Occipital lobe (tissue), 2 donors: ENCODE data around the gene CXCL12. TPM values are rescaled to one million over a fixed set of nuclear protein-coding genes. Genes with fewer than 3 reads are reported as not detected.

Experiments
- DNase-seq: peaks from one replicate; lab custom pipeline; 2025; lab: John Stamatoyannopoulos, UW
- total RNA-seq: library from RNA; depleted of rRNA; stranded (reverse); fragments of >200 nt; gene quantifications from one replicate; pipeline ENCODE4 v1.2.3, GENCODE V29; 2014

The CXCL12 gene
- total RNA-seq, 1 donor from 2014 or later = 19.0 TPM

DNA sequence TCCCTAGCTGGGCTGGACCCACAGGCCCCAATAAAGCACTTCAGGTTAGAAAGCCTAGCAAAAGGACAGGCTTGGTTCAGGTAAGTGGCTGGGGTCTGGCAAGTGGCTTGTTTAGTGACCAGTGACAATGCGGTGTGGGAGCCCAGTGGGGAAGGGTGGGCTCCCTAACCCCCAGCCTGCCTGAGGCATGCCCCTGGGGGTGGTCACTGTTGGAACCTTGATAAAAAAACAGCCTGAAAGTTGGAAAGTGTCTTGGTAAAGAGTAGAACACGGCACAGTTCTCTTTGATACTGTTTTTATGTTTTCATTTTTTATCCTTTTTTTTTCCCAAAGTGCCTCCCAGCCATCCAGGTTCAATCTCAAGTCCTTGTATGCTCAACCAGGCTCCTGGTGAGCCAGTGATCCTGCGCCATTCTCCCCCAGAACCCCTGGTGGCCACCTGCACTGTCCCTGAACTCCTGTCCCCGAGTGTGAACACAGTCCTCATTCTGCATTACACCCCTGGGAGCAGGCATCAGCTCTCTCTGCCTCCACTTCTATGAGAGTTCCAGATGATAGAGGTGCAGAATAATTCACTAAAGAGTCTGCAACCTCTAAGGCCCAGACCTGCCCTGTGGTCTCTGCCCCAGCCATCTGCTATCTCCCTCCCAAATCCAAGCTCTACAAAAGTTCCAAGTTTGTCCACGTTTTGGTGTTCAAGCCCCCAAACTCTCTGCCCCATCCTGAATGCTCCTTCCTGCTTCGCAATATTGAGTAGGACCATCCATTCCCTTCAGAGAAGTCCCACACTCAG is 15.0 kb upstream of the CXCL12 start:
- no peak for DNase-seq

DNA sequence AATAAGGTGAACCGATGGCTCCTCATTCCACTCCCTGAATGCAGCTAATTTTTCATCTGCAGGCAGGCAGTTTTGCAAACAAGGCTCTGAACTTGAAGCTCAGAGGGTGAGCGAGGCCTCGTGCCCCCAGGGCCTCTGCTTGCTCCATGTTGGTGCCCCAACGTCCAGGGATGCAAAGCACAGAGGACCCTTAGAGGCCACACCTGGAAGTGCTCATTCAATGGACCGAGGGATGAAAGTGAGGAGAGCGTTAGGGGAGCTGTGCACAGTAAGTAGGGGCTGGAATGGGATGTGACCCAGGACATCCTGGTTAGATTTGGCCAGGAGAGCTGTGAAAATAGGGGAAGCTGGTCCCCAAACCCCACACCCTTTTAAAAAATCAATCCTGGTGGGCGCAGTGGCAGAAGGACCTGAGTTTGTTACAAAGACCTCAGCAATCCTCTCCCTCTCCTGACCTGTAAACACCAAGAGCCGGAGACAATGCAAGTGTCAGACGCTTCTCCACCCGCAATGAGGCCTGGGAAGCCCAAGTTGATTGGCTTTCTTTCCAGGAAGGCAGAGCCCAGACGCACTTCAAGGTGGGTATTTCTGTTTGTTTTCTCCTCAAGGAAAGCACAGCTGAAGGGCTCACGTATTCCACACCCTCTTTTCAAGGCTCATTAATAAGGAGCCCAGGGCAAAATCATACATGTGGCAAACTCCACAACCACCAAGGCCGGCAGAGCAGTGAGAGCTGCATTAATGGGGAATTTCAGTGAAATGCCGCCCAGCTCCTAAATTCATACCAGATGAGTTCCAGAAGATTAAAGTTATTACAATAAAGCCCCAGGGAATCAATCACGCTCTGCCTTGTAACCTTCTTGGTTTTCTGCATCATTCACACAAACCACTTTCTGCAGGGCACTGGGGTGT is 14.1 kb upstream of the CXCL12 start:
- no peak for DNase-seq

DNA sequence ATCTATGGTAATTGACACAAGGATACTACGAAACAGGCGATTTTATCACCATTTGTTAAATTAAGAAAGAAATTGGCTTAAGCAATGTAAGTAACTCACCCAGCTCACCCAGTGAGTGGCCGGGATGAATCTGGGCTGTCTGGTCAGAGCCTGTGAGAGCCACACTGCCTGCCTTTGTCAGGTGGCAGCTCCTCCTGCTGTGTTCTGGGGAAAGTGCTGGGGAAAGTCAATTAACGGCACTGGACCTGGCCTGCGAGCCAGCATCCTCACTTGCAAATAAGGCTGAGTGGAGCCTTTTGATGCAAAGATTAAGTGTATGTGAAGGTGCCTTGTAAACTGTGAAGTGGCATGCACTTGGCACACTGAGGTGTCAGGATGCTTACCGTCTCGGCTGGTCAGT is 13.4 kb upstream of the CXCL12 start:
- DNase-seq = no peak

DNA sequence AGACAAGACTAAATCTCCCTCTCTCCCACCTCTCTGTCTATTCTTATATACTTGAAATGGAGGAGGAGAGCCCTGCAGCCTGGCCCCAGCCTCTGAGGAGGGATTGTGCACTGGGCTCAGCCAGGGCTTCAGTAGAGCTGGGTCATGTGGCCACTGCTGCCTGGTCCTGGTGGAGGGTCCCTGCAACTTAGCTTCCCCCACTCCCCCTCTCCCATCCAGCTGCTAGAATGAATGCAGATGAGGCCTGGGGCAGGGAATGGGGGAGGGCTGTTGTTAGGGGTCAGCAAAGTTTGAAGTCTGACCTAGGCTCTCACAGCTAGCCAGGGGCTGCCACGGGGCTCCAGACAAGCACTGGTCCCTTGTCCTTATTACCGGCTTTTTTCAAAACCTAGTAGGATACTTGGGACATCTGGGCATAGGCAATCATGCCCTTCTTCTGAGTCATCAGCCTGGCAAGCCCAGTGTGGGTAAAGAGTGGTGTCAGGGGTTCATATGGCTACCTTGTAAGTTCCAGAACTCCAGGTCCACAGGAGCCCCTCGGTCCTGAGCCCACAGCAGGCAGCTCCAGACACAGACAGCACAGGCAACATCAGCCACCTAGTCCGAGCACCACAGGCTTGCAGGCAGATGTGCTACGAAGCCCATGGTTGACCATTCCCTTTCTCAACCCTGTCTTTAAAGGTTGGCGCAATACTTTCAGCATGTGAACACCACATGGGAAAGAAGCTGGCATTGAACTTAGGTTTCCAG is 12.8 kb upstream of the CXCL12 start:
- no peak for DNase-seq

DNA sequence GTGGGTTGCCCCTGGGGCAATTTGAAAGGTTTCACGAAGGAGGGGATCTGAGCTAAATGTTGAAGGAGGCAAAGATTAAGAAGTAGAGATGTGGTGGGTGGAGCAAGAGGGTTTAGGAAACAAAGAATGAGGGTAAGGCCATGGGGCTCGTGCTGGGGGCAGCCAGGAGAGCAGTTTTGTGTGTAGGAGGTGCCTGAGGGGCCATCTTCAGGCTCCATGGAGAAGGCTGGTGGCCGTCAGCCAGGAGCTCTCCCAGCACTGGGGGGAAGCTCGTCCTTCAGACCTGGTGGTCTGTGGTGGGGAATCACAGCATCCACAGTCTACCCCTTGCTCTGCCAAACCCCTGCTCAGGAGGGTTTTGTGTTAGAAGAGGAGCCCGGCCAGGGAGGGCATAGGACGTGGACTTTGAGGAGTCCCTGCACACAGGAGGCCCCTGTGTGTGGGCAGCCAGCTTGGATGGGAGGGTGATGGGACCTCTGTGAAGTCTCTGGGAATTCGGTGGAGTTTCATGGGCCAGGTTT is 11.8 kb upstream of the CXCL12 start:
- no peak for DNase-seq

DNA sequence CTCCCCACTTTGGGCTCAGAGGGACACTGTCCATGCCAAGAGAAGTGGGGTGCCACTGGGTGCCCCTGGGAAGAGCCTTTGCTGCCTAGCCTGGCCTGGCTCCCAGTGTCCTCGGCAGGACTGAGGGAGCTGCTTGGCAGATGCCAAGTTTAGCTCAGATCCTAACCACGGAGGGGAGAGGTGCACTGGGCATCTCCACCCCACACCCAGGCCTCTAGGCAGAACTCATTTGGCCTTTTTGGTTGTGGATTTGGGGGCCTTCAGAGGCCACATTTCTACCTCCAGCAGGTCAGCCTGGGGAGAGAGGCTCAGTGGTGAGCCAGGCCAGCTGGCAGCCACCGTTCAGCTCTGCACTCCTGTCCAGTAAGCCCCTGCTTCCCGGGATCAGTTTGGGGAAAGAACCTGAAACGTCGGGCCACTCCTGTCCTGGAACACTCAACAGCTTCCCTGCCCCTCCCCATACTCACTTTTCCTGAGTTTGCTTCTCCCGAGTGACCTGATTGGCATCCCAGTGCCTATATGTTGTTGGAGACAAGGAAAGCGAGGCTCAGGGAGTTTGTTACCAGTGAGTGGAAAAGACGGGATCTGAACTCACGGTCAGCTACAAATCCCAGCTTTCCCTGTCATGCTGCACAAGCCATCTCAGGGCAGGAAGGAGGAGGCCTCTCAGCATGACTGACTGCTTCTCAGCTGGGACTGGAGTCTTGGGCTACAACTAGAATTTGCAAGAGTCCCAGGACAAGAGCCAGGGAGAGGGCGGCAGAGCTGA is 11.2 kb upstream of the CXCL12 start:
- no peak for DNase-seq

DNA sequence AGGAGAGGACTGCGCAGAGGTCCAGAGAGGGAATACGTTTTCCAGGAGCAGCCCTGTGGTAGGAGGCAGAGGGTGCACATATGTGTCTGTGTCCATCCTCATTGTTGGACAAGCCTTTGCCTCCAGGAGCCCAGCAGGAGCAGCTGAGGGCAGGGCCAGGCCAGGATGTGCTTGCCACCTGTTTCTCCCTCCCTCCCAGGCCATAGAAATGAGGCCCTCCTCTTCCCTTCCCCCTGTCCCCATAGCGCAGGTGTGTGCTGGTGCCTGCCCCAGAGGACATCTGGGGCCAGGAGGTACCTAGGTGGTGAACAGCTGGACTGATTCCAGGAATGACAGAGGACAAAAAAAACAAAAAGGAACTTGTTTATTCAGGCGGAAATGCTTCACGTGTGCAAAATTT is 10.5 kb upstream of the CXCL12 start:
- no peak for DNase-seq

DNA sequence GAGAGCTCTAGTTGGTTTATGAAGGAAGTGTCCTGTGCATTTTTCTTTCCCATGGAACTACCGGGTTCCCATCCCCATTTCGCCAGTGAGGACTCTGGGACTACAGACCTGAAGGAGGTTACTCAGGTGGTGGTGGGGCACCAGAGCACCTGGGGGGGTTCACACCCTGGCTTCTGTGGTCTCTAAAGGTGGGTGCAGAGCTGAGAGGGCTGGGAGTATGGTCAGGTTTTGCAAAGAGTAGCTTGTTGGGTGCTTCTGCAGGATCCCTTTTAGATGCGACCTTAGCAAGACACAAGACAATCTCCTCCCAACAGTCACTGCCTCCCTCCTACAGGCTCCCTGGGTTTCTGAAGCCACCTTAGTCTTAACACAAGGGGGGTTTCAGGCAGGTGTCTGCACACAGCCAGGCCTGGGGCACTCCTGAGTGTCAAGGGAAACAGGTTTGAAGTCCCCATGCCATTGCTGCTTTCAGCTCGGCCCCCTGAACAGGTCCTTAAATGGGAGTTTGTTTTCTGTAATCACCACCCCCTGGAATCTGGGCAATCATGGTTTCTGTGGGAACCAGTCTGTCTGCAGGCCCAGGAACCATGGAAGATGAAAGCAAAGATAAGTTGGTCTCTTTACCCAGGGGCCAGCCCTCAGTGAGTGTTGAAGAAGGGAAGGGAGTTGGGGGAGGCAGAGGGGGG is 9.9 kb upstream of the CXCL12 start:
- no peak for DNase-seq

DNA sequence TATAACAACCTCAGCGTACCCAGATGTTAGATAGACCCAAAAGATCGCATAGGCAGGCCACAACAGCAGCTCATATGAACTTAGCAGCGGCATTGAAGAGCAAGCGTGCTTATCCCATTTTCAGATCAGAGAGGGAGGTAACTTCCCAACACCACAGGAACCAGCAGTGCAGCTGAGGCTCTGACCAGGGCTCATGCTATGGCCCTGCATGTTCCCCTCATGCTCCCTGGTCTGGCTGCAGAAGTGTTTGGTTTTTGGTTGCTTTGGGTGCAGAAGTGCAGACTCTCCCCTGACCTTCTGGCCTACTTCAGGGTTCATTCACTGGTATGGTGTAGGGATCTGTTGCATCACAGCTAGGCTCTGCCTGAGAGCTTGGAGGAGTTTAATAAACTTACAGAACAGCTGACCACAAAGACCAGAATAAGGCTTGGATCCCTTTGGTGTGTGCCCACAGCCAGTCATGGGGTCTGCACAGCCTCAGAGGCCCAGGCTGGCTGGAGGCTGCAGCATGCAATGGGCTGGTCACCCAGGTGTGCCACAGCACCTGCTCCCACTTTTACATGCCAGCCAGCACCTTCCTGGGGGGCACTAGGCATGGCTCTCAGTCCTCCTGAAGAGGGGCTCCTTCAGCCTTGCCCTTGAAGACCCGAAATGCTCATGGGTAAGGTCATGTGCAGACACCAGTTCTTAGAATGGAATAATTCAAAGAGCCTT is 9.1 kb upstream of the CXCL12 start:
- no peak for DNase-seq

DNA sequence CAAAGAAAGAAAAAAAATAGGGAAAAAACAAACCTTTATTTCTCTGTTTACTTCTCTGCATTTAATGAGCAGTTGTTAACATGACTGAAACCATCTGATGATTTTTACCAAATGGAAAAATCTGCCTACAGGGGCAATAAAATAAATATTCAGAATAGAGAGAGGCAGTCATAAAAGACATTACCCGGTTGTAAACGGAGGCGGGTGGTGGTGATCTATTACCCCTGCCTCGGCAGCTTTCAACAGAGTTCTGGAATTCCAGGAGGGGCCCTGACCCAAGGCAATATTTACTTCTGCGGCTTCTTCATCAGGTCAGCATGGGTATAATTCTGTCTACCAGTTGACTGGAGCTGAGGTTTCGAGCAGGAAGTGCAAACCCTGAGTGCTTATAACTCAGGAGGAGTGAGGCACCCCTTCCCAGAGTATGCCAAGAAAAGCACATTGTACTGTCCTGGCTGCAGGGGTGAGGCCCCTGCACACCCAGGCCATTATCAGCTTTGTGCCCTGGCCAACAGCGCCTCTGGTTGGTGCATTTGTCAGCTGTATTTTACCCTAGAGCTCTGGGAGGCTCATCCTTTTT is 8.2 kb upstream of the CXCL12 start:
- no peak for DNase-seq

DNA sequence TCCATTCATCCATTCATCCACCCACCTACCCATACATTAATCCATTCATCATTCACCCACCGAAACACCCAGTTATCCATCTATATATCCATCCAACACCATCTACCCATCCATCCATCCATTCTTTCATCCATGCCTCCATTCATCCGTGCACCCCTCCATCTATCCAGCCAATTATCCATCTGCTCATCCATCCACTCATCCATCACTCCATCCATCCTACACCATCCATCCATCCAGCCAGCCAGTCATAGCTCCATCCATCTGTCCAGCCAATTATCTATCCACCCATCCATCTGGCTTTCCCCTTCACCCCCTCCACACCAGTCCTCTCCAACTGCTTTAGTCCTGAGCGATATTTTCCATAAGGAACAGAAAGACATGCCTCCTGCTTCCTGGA is 7.5 kb upstream of the CXCL12 start:
- no peak for DNase-seq

DNA sequence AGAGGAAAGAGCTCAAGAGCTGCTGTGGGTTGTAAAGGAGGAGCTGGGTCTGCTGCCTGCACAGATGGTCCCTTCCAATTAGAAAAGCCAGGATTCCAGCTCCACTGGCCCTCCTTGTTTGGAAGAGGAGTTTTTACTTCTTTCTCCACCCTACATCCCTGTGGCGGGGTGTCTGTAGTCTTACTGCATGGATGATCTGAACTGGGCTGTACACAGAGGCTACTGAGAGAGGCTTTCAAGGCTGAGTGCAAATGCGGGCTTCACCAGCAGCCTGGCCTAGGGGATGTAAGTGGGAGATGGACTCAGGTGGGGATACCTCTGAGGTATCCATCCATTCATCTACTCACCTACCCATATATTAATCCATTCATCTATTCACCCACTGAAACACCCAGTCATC is 7.1 kb upstream of the CXCL12 start:
- DNase-seq = no peak

DNA sequence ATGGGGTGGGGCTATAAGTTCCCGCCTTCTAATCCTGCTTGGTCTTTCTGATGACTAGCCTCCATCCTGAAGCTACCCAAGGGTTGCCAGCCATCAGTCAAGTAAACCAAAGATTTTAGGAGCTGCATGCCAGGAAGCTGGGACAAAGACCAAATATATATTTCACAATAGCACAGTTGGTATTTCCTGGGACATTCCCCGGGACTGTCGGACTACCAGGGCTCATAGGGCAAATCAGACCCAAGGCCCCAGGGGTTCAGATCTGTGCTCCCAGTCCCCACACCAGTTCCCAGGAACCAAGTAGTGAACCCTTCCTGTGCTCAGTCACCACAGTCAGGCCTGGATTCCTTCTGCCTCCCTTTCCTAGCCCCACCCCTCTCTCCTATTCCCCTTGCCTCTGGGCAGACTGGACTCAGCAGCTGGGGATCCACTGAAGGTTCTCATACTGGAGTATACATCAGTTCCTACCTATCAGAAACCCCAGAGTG is 5.7 kb upstream of the CXCL12 start:
- DNase-seq = no peak

DNA sequence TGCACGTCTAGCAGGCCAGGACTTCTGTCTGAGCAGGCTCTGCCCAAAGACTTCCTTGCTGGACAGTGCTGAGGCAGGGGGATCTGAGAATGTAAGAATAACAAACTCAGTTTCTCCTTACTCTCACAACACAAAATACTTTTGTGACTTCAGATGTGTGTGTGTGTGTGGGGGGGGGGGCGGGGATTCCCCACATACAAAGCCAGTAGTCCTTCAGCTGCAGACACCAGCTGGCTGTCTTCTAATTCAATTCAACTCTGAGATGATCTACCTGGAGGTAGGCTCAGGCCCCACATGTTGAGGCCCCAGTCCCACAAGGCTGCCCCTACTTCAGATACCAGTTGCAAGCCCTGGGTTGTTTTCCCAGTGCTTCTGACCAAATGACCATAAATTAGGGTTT is 4.7 kb upstream of the CXCL12 start:
- DNase-seq = no peak

DNA sequence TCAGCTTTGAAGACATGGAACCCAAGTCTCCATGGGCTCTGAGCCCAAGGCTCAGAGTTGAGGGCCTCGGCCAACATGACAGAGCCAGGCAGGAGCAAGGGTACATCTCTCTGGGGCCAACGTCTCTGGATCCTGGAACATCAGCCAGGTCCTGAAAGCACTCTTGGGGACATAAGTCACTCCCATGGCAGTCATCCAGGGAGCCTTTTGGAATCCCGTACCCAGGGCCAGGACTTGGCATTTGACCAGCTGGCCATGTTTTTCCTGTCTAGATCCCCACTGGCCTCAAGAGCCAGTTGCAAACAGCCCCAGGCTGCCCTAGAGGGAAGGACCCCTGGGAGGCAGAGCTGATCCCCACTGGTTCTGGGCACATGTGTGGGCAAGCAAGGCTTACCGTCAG is 4.3 kb upstream of the CXCL12 start:
- no peak for DNase-seq

DNA sequence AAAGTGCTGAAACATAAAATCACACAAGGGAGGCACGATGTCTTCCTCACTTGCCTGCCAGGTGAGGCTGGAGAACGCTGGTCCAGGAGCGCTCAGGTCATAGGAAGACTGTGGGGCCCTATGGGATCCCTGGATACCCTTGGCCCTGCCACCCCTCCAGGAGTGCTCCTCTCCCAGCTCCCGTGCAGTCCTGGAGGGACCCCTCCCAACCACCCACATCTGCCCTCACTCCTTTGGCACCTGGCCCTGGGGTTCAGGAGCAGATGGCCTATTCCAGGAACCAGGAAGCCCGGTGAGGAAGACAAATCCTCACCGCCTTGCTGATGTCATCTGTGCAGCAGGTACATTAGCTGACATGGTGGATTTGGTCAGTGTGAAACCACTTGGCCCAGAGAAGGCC is 3.7 kb upstream of the CXCL12 start:
- no peak for DNase-seq

DNA sequence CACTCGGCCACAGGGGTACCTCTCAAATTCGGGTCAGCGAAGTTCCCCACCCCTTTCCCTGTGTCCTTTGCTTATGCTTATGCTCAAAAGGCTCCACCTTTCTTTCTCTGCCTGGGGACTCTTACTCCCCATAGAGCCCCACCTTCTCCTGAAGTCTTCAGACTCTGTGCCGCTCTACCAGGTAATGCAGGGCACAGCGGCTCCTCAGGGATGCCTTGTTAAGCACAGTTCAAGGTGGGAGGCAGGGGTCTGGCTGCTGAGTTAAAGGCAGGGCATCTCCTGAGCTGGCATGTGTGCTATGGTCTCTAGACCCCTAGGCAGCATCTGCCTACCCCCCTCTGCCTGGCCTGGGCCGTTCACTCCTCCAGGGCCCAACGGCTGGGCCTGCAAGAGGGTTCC is 3.0 kb upstream of the CXCL12 start:
- DNase-seq = no peak

DNA sequence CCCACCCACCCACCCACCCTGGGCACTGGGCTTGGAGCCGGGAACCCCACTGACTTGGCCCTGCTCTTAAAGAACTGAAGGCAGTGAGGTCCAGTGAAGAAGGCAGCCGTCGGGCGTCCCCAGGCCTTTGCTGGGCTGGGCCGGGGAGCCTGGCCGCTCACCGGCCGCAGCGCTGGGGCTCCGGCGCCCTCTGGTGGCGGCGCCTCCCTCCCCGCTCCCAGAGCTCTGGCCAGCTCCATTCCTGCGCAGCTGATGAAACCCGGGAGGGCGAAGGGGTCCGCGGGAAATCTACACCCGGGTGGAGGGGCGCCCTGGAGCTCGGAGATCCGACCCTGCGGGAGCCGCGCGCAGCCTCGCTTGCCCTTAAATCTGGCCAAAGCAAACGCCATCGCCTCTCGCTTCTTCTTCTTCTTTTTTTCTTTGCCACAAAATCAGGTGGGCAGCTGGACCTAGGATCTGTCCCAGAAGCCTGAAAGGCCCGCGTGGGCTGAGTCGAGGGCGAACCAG is 1.7 kb upstream of the CXCL12 start:
- DNase-seq = peak; percentile 19
